H9 (cell line): ENCODE data around the gene ZNF578. TPM values are rescaled to one million over a fixed set of nuclear protein-coding genes. Genes with fewer than 3 reads are reported as not detected.
"Not testable (repeated sequence)": the region's sequence is repeated elsewhere in the genome, so short reads cannot be mapped to it uniquely, and the experiment has no call there.

ENCODE experiments used
- DNase-seq: peaks from one replicate; pipeline ENCODE4 v3.0.0-alpha.2; 2017
- H2AFZ ChIP-seq: one replicate; pipeline ENCODE4 v1.6.1; 2013; ENCODE audit warnings: mild to moderate bottlenecking, low read length, control low read depth, moderate library complexity
- H2AK5ac ChIP-seq: 2 replicates; pipeline ENCODE4 v1.6.1; 2013; ENCODE audit warnings: low read length, control low read depth, mixed read lengths; ENCODE audit not compliant: insufficient read length
- H2BK120ac ChIP-seq: one replicate; pipeline ENCODE4 v1.6.1; 2013; ENCODE audit warnings: low read depth, mild to moderate bottlenecking, low read length, control low read depth, inconsistent platforms; ENCODE audit not compliant: poor library complexity, severe bottlenecking
- H2BK12ac ChIP-seq: 2 replicates; pipeline ENCODE4 v1.6.1; 2013; ENCODE audit warnings: low read length, control low read depth, mixed read lengths, low read depth; ENCODE audit not compliant: insufficient read length
- H2BK15ac ChIP-seq: 2 replicates; pipeline ENCODE4 v1.6.1; 2013; ENCODE audit warnings: low read depth, low read length, control low read depth
- H2BK20ac ChIP-seq: one replicate; pipeline ENCODE4 v1.6.1; 2013; ENCODE audit warnings: low read depth, mild to moderate bottlenecking, low read length, control low read depth, inconsistent platforms; ENCODE audit not compliant: poor library complexity, severe bottlenecking
- H2BK5ac ChIP-seq: 2 replicates; pipeline ENCODE4 v1.6.1; 2013; ENCODE audit warnings: low read length, control low read depth, mixed read lengths; ENCODE audit not compliant: insufficient read length
- H3K14ac ChIP-seq: 2 replicates; pipeline ENCODE4 v1.6.1; 2013; ENCODE audit warnings: low read length, control low read depth; ENCODE audit not compliant: insufficient read depth
- H3K18ac ChIP-seq: 2 replicates; pipeline ENCODE4 v1.6.1; 2013; ENCODE audit warnings: low read depth, mild to moderate bottlenecking, mixed read lengths, low read length, control low read depth; ENCODE audit not compliant: insufficient read length
- H3K23ac ChIP-seq: 2 replicates; pipeline ENCODE4 v1.6.1; 2013; ENCODE audit warnings: low read length, control low read depth, mixed read lengths, low read depth; ENCODE audit not compliant: insufficient read length
- H3K23me2 ChIP-seq: 2 replicates; pipeline ENCODE4 v1.6.1; 2013; ENCODE audit warnings: low read depth, mild to moderate bottlenecking, mixed read lengths, low read length, control low read depth; ENCODE audit not compliant: insufficient read length, poor library complexity, severe bottlenecking
- H3K27ac ChIP-seq: 2 replicates; pipeline ENCODE4 v1.5.1; 2013; ENCODE audit warnings: low read length, control low read depth, mixed read lengths, low read depth; ENCODE audit not compliant: insufficient read length
- H3K27me3 ChIP-seq: 2 replicates; pipeline ENCODE4 v1.6.1; 2013; ENCODE audit warnings: low read length, control low read depth, inconsistent platforms; ENCODE audit not compliant: insufficient read depth
- H3K4ac ChIP-seq: 2 replicates; pipeline ENCODE4 v1.6.1; 2013; ENCODE audit warnings: low read depth, mild to moderate bottlenecking, control low read depth, inconsistent platforms, low read length, moderate library complexity
- H3K4me1 ChIP-seq: 2 replicates; pipeline ENCODE4 v1.6.1; 2013; ENCODE audit warnings: low read length, control low read depth, inconsistent platforms; ENCODE audit not compliant: insufficient read depth
- H3K4me2 ChIP-seq: 2 replicates; pipeline ENCODE4 v1.6.1; 2013; ENCODE audit warnings: low read length, control low read depth, mixed read lengths; ENCODE audit not compliant: insufficient read length, insufficient read depth
- H3K56ac ChIP-seq: 2 replicates; pipeline ENCODE4 v1.6.1; 2013; ENCODE audit warnings: low read depth, mild to moderate bottlenecking, mixed read lengths, low read length, control low read depth; ENCODE audit not compliant: insufficient read length
- H3K79me1 ChIP-seq: 2 replicates; pipeline ENCODE4 v1.6.1; 2013; ENCODE audit warnings: low read depth, mild to moderate bottlenecking, moderate library complexity, low read length, control low read depth, inconsistent platforms; ENCODE audit not compliant: insufficient read depth, poor library complexity, severe bottlenecking
- H3K79me2 ChIP-seq: 2 replicates; pipeline ENCODE4 v1.6.1; 2013; ENCODE audit warnings: low read length, control low read depth, inconsistent platforms; ENCODE audit not compliant: insufficient read depth
- H3K9ac ChIP-seq: 2 replicates; pipeline ENCODE4 v1.6.1; 2013; ENCODE audit warnings: low read length, control low read depth, mixed read lengths; ENCODE audit not compliant: insufficient read length; ENCODE audit errors: extremely low read depth
- H3K9me3 ChIP-seq: one replicate; pipeline ENCODE4 v1.6.1; 2013; ENCODE audit warnings: low read depth, low read length, inconsistent platforms; ENCODE audit not compliant: control insufficient read depth
- H3T11ph ChIP-seq: one replicate; pipeline ENCODE4 v1.6.1; 2013; ENCODE audit warnings: mild to moderate bottlenecking, low read length, control low read depth, inconsistent platforms
- H4K20me1 ChIP-seq: one replicate; pipeline ENCODE4 v1.6.1; 2013; ENCODE audit not compliant: control insufficient read depth, insufficient read length, insufficient read depth
- H4K5ac ChIP-seq: 2 replicates; pipeline ENCODE4 v1.6.1; 2013; ENCODE audit warnings: low read depth, mild to moderate bottlenecking, mixed read lengths, low read length, control low read depth; ENCODE audit not compliant: insufficient read length
- H4K8ac ChIP-seq: replicated peaks from 2 replicates; pipeline ENCODE4 v1.6.1; 2013; ENCODE audit warnings: low read length, control low read depth, mixed read lengths, low read depth; ENCODE audit not compliant: insufficient read length
- H4K91ac ChIP-seq: 2 replicates; pipeline ENCODE4 v1.6.1; 2013; ENCODE audit warnings: low read depth, mild to moderate bottlenecking, moderate library complexity, mixed read lengths, low read length, control low read depth; ENCODE audit not compliant: insufficient read length
- H3K27ac Mint-ChIP-seq, 3 experiments: 2 replicates in 2 of 3; 3 replicates in 1 of 3; pipeline ENCODE4 v1.8.0; 2020 to 2021; ENCODE audit warnings: mixed read lengths in 3 of 3, mild to moderate bottlenecking in 1 of 3, moderate library complexity in 1 of 3
- H3K27me3 Mint-ChIP-seq: 2 replicates; pipeline ENCODE4 v1.8.0; 2021; ENCODE audit warnings: low read depth, mild to moderate bottlenecking, moderate library complexity, mixed read lengths
- H3K36me3 Mint-ChIP-seq, 3 experiments: 2 replicates in 2 of 3; 3 replicates in 1 of 3; pipeline ENCODE4 v1.8.0; 2020 to 2021; ENCODE audit warnings: low read depth in 3 of 3, mixed read lengths in 3 of 3; ENCODE audit not compliant: insufficient read depth in 1 of 3
- H3K4me1 Mint-ChIP-seq, 2 experiments: 2 replicates each; pipeline ENCODE4 v1.8.0; 2020; ENCODE audit warnings: mixed read lengths in 2 of 2
- H3K4me3 Mint-ChIP-seq, 2 experiments: 2 replicates in 1 of 2; 3 replicates in 1 of 2; pipeline ENCODE4 v1.8.0; 2020 to 2021; ENCODE audit warnings: mild to moderate bottlenecking in 2 of 2, mixed read lengths in 2 of 2, moderate library complexity in 1 of 2
- H3K9me3 Mint-ChIP-seq, 2 experiments: 2 replicates in 1 of 2; 3 replicates in 1 of 2; pipeline ENCODE4 v1.8.0; 2020; ENCODE audit warnings: mild to moderate bottlenecking in 2 of 2, mixed read lengths in 2 of 2, moderate library complexity in 1 of 2
- CTCF ChIP-seq: fragments of 200-600 bp; sonication (generic); conservative IDR thresholded peaks from 3 replicates; pipeline ENCODE4 v1.8.0; 2021; ENCODE audit warnings: antibody characterized with exemption, mild to moderate bottlenecking
- WGBS: extraction: QIAGEN DNeasy Blood & Tissue Kit; methylation state at CpG from one replicate; pipeline ENCODE4 v1.1.7; 2013; ENCODE audit warnings: missing lambda C conversion rate, low lambda C conversion rate, mixed read lengths; ENCODE audit not compliant: insufficient read length; ENCODE audit errors: extremely low coverage; 5-methylcytosine and 5-hydroxymethylcytosine counted together
- total RNA-seq: library from RNA; stranded (reverse); gene quantifications from 2 replicates; pipeline ENCODE4 v1.2.1, GENCODE V29; 2021

Gene ZNF578
- total RNA-seq, 1 experiment from 2014 or later = 5.3 TPM

- H4K8ac ChIP-seq = no peak overlapping the region
- H4K91ac ChIP-seq = no peak overlapping the region
- H2BK15ac ChIP-seq = no peak overlapping the region
- Mint-ChIP-seq H3K4me1 (peaks cover 20 to 28% of the 10 kb centered on the region in 2 experiments), H3K9me3 (peaks cover 43 to 50% of the 10 kb centered on the region in 2 experiments), H3K27ac (peak overlapping the region in 1 of 3 experiments; percentile 70; a peak in 2 of 7 replicates), H3K27me3 (no peaks in the 10 kb centered on the region), H3K36me3 (peaks cover 57 to 65% (median 61%) of the 10 kb centered on the region in 3 experiments), H3K4me3 (no peak overlapping the region)
- no peak overlapping the region for H3K4ac ChIP-seq
- H2BK12ac ChIP-seq = no peak overlapping the region
- no peak overlapping the region for H3K18ac ChIP-seq
- H3K27ac ChIP-seq = no peak overlapping the region
- H3T11ph ChIP-seq = no peak overlapping the region
- H3K4me2 ChIP-seq = no peak overlapping the region
- no peaks in the 10 kb centered on the region for H4K20me1 ChIP-seq
- no peak overlapping the region for H2BK20ac ChIP-seq
- DNase-seq = no peak
- no peak overlapping the region for H2AK5ac ChIP-seq
- no peaks in the 10 kb centered on the region for H3K23me2 ChIP-seq
- peaks cover 3% of the 10 kb centered on the region; the same call in 1 of the 2 replicates for H3K4me1 ChIP-seq
- H2AFZ ChIP-seq = no peak overlapping the region
- no peak overlapping the region for H3K56ac ChIP-seq
- H3K9me3 ChIP-seq = peaks cover 28% of the 10 kb centered on the region
- H3K14ac ChIP-seq = no peak overlapping the region
- H3K23ac ChIP-seq = no peak overlapping the region
- H3K79me2 ChIP-seq = no peaks in the 10 kb centered on the region; the same call in 1 of the 2 replicates
- no CpG with 5 or more reads among the region's 16 CpGs for whole genome bisulfite sequencing
- TF ChIP-seq CTCF = no peak
- no peaks in the 10 kb centered on the region for H3K27me3 ChIP-seq
- H2BK120ac ChIP-seq = no peak overlapping the region
- no peak overlapping the region for H3K9ac ChIP-seq
- no peak overlapping the region for H4K5ac ChIP-seq
- H2BK5ac ChIP-seq = no peak overlapping the region
- no peaks in the 10 kb centered on the region for H3K79me1 ChIP-seq
Observed at GRCh38 chr19:52557231-52557995, 104.1 kb downstream of the ZNF578 start.

- H2BK5ac ChIP-seq, H3K4me1 ChIP-seq, H3K56ac ChIP-seq, H3K27me3 Mint-ChIP-seq, H3K27ac ChIP-seq, H3K14ac ChIP-seq, H3K4ac ChIP-seq, H2BK15ac ChIP-seq, H3K79me1 ChIP-seq, H3K9ac ChIP-seq, H4K20me1 ChIP-seq, H4K8ac ChIP-seq, H3K18ac ChIP-seq, H2BK12ac ChIP-seq, H4K91ac ChIP-seq, H3K23me2 ChIP-seq, H4K5ac ChIP-seq, H3T11ph ChIP-seq, H2BK120ac ChIP-seq, H2BK20ac ChIP-seq, H2AK5ac ChIP-seq, H3K27me3 ChIP-seq, H3K4me2 ChIP-seq, H2AFZ ChIP-seq, H3K79me2 ChIP-seq, H3K23ac ChIP-seq: not testable (repeated sequence)
- DNase-seq = peak; percentile 65
- H3K27ac Mint-ChIP-seq = peak overlapping the region; percentile 65 to 95 (median 82); a peak in 6 of 7 replicates
- no CpG with 5 or more reads among the region's 5 CpGs for WGBS
- peaks cover 22% of the 10 kb centered on the region for H3K9me3 ChIP-seq
- H3K36me3 Mint-ChIP-seq = peaks cover 47 to 58% (median 54%) of the 10 kb centered on the region in 3 experiments
- peaks cover 20 to 28% of the 10 kb centered on the region in 2 experiments for H3K4me1 Mint-ChIP-seq
- H3K9me3 Mint-ChIP-seq = peaks cover 28 to 35% of the 10 kb centered on the region in 2 experiments
- H3K4me3 Mint-ChIP-seq = peak overlapping the region; percentile 24 to 29; a peak in 2 of 5 replicates
Observed at GRCh38 chr19:52558732-52559445, 105.5 kb downstream of the ZNF578 start.
